NT2/D1 (cell line): Measurements from ENCODE around the gene CEMP1.
"Not testable (repeated sequence)": the region's sequence is repeated elsewhere in the genome, so short reads cannot be mapped to it uniquely, and the experiment has no call there.

ENCODE experiments used
- SUZ12 ChIP-seq: IDR thresholded peaks from 2 replicates; pipeline ENCODE4 v1.6.1; 2011; ENCODE audit not compliant: insufficient read length, insufficient read depth; ENCODE audit errors: extremely low read depth
- YY1 ChIP-seq: IDR thresholded peaks from 2 replicates; pipeline ENCODE4 v1.6.1; 2011; ENCODE audit not compliant: insufficient read length, insufficient read depth
- ZNF274 ChIP-seq: IDR thresholded peaks from 2 replicates; pipeline ENCODE4 v1.6.1; 2011; ENCODE audit warnings: mild to moderate bottlenecking, low read depth, low read length

GRCh38 chr16:2539845-2540458 lies 8.7 kb upstream of the CEMP1 start:
- not testable (repeated sequence) for TF ChIP-seq SUZ12, YY1, ZNF274
